COR-L47 (cell line): Measurements from ENCODE around the gene CELF2.

Experiments used
- DNase-seq: peaks from one replicate; lab custom pipeline; 2025; lab: John Stamatoyannopoulos, UW

Gene CELF2

DNA sequence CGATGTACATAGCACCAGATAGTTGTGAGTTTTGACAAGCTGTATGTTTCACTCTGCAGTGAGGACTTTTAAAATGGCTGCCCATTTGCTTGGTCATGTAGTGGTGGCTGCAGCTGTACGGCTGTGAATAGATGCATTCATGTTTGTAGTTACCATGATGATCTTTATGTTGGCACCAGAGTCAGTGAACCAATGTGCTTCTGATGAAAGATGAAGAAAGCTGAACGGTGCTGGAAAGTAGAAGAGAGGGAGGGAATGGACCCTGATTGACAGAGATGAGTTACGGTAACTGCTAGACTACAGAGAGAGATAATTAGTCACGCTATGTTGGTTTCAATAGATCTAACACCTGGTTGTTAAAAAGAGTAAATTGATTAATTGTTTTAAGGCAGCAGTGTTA is 256.8 kb downstream of the CELF2 start:
- no peak for DNase-seq

DNA sequence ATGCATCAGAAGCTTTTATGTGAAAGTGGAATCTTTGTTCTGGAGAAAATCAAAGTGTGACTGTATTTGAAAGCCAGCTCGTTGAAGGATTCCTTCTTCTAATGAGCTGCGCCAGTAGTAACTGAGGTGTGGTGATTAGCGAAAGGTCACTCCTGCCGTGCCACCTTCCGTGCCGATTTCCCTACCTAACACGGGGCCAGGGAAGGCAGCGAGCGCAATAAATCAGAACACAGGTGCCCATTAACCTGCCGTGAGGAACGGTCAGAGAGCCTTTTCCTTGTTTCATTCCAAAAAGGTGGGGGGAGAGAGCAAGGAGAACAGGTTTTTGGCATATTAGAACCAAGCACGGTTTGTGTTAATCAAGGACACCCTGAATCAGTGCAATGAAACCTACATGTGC is 258.0 kb downstream of the CELF2 start:
- no peak for DNase-seq

DNA sequence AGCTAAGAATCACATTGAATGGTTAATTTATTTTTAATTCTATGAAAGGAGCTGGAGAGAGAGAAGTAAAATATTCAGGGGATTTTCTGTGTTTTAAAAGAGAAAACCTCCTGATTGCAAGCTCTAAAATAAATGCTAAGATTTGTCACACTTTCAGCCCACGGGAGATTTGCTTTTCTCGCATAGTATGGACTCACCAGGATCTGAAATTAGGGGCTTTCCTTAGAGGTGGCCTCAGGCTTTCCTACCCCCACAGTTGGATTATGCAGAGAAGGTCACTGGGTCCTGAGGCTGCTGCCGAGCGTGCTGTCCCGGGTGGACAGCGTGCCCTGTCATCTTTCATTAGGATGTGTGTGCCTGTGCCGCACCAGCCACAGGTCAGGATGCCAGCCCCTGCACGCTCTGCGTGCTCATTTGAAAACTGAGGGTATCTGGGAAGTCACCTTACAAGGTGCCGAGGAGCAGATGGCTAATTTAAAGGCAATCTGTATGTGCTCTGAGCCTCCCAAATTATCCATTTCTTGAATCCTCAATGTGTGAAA is 258.8 kb downstream of the CELF2 start:
- no peak for DNase-seq

DNA sequence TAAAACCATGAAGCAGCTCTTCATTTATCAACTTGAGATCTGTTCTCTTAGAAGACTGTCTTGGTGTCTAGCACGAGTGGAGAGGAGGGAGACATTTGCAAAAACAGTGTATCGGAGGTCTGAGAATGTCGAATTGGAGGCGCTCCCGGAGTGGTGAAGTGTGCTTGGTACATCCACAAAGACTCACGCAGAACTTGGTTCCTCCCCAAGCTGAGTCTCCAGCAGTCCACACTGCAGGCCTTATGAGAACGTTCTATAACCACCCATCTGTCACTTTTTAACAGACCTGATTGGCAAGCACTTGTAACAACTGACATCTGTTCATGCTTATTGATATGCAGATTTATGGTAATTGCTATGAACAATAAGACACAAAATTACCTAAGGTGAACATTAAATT is 261.6 kb downstream of the CELF2 start:
- no peak for DNase-seq

DNA sequence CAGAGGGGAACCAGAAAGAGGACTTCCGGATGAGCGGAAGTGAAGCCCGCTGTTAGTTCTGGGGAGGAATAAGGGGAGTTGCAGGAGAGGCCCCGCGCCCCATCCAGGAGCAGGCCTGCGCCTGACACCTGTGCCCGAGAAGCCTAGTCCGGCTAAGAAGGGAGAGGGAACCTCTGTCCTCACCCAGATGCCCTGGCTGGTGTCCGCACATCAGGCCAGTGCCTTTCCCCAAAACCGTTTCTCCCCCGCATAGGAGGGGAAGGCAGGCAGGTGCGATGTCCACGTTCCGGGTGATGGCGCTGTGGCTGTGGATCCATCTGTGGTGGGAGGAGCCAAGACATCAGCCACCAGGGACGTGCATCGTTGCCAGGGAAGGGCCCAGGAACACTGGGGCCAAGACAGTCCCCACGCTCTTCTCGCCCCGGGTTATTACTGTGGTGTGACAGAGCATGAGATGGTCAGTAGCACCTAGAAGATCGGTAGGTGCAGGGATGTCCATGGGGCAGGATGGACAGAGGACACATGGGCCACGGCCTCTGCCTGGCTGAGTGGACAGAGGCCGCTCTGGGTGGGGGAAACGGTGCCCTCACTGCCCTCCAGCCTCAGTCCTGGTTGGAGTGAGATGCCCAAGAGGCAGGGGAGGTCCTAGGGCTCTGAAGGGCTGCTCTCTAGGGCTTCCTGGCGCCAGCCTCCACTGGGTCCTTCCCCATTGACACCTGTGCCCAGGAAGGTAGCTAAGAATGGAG is 262.7 kb downstream of the CELF2 start:
- no peak for DNase-seq

GRCh38 chr10:11282156-11282555 is 264.5 kb downstream of the CELF2 start:
- no peak for DNase-seq

- DNase-seq, result no peak
Measured at GRCh38 chr10:11282661-11283060, 265.0 kb downstream of the CELF2 start.

- DNase-seq, result no peak
Measured at GRCh38 chr10:11284291-11285085, 266.8 kb downstream of the CELF2 start.

- no peak for DNase-seq
Measured at GRCh38 chr10:11285171-11285570, 267.5 kb downstream of the CELF2 start.

- no peak for DNase-seq
Measured at GRCh38 chr10:11286261-11286852, 268.7 kb downstream of the CELF2 start.

- DNase-seq, result no peak
Measured at GRCh38 chr10:11288302-11288701, 270.6 kb downstream of the CELF2 start.

DNA sequence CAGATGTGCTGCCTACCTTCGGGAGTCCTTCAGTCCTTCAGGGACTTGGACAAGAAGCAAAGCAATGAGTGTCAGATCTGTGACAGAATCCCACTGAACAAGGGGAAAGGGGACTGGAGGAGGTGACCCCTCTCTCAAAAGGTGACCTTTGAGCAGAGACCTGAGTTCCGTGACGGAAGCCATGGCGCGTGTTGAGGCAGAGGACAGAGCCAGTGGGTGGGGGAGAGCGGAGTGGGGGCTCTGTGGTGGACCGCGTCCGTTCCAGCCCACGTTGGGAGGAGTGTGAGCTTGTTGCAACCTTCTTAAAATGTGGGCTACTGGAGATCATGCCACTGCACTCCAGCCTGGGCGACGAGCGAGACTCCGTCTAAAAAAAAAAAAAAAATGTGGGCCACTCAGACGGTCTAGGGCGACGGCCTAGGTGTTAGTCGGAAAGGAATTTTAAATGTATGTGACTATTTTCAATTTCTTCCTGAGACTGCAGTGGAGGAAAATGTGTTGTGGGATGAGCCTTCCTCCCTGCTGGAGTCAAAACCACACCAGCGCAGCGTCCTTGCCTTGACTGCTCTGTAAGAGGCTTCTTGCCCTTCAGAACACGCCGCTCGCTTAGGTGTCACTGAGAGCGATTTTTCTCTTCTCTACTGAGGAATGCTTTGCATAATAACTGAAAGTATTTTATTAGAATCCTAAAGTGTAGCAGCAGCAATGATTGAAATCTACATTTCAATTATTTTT is 272.7 kb downstream of the CELF2 start:
- no peak for DNase-seq

DNA sequence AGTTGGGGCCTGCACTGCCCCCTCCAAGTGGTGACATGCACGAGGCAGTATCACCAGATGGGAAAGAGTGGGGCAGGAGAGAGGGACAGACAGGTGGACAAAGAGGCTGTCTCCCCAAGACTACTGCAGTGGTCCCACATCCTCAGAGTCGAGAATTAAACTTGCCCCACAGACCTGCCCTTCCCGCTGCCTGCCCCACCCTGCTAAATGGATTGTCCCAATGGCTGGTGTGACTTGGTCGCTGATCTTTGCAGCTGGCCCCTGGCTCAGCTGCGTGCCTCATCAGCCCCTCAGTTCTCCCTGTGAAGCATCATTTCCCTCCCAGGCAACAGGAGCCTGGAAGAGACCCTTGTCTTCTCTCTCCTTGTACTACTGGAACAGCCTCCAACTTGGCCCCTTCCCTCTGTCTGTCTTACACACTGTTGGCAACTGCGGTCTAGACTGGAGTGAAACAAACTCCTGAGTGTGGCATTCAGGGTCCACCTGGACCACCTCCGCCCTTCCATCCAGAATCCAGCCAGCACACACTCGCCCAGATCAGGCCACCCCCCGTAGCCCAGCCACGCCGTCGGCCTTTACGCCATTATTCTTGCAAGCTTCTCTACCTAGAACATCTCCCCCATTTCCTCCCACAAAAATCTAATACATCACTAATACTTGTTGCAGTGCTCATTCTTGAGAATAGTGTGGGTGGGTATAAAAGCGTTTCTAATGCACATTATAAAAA is 275.1 kb downstream of the CELF2 start:
- DNase-seq, result no peak

- DNase-seq, result no peak
Measured at GRCh38 chr10:11293332-11293731, 275.7 kb downstream of the CELF2 start.

- DNase-seq, result no peak
Measured at GRCh38 chr10:11294831-11295450, 277.3 kb downstream of the CELF2 start.

- no peak for DNase-seq
Measured at GRCh38 chr10:11295492-11295891, 277.8 kb downstream of the CELF2 start.

GRCh38 chr10:11297136-11297535 is 279.5 kb downstream of the CELF2 start:
- DNase-seq, result no peak

DNA sequence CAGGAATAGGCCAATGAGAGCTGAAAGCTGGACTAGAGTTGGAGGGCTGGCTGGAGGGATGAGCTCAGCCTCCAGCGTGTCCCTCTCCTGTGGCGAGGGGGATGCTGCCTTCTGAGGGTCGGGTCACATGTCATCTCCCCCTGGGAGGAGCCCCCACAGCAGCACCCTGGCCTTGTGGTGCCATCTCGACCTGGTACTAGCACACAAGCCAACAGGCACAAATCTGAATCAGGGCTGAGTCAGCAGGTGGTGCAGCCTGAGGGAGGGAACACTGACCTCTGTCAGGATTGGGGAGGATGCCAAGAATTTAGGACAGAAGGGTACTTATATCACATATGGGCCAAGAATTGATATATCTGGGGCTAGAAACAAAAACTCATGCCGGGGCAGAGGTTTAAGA is 280.4 kb downstream of the CELF2 start:
- DNase-seq, result no peak

- no peak for DNase-seq
Measured at GRCh38 chr10:11299125-11299524, 281.5 kb downstream of the CELF2 start.

- DNase-seq, result no peak
Measured at GRCh38 chr10:11300026-11300425, 282.4 kb downstream of the CELF2 start.

- no peak for DNase-seq
Measured at GRCh38 chr10:11300563-11300962, 282.9 kb downstream of the CELF2 start.
